ENCODE measurements around the gene FA2H.

FA2H gene

DNA sequence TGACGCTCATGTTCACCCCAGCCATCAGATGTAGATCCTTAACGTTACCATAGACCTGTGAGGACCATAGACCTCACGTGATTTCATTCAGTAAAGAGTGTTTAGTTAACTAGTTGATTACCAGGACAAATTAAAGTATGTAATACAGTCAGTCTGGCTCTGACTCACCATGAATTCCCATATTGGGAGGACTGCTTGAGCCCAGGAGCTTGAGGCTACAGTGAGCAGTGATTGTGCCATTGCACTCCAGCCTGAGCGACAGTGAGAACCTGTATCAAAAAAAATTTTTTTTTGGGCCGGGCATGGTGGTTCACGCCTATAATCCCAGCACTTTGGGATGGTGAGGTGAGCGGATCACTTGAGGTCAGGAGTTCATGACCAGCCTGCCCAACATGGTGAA, 13.5 kb upstream of the FA2H start:
- H3K4me3 ChIP-seq (ENCODE audit: control insufficient read depth, low read depth, low read length): no peak overlapping the region
- TF ChIP-seq CTCF (IDR thresholded peaks at IDR 0.05; ENCODE audit: control insufficient read depth, insufficient read depth, low read depth, low read length, missing control alignments): no peak
- DNase-seq (ENCODE audit: low read depth): no peak

- no peak for DNase-seq (ENCODE audit: low read depth)
- TF ChIP-seq CTCF (IDR thresholded peaks at IDR 0.05; ENCODE audit: control insufficient read depth, insufficient read depth, low read depth, low read length, missing control alignments): no peak
- H3K4me3 ChIP-seq (ENCODE audit: control insufficient read depth, low read depth, low read length): no peak overlapping the region
Observed at GRCh38 chr16:74785031-74785430, 10.4 kb upstream of the FA2H start.

- no peak for TF ChIP-seq CTCF (IDR thresholded peaks at IDR 0.05; ENCODE audit: control insufficient read depth, insufficient read depth, low read depth, low read length, missing control alignments)
Observed at GRCh38 chr16:74778646-74779045, 4.0 kb upstream of the FA2H start.

DNA sequence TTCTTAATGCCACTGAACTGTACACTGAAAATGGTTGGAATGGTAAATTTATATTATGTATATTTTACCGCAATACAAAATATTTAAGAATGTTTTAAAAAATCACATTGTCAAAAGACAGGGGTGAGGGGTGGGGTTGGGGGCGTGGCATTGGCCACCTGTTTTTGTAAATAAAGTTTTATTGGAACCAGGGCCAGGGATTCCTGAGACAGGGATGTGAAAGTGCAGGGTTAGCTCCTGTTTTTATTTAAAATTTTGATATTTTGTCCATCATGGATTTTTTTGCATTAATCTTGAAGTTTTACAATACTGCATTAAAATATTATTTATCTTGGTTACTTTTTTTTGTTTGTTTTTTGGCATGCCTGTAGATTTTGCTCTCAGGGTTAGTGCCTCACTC, 2.3 kb upstream of the FA2H start:
- TF ChIP-seq CTCF (IDR thresholded peaks at IDR 0.05; ENCODE audit: control insufficient read depth, insufficient read depth, low read depth, low read length, missing control alignments): no peak
- DNase-seq (ENCODE audit: low read depth): no peak
- no peak overlapping the region for H3K4me3 ChIP-seq (ENCODE audit: control insufficient read depth, low read depth, low read length)

More at GRCh38 chr16:74778646-74779045, 4.0 kb upstream of the FA2H start:
- no peak for DNase-seq (ENCODE audit: low read depth)
- no peak overlapping the region for H3K4me3 ChIP-seq (ENCODE audit: control insufficient read depth, low read depth, low read length)

GRCh38 chr16:74775255-74775654, 635 bp upstream of the FA2H start:
- no peak overlapping the region for H3K4me3 ChIP-seq (ENCODE audit: control insufficient read depth, low read depth, low read length)
- DNase-seq (ENCODE audit: low read depth): no peak
- no peak for TF ChIP-seq CTCF (IDR thresholded peaks at IDR 0.05; ENCODE audit: control insufficient read depth, insufficient read depth, low read depth, low read length, missing control alignments)

DNA sequence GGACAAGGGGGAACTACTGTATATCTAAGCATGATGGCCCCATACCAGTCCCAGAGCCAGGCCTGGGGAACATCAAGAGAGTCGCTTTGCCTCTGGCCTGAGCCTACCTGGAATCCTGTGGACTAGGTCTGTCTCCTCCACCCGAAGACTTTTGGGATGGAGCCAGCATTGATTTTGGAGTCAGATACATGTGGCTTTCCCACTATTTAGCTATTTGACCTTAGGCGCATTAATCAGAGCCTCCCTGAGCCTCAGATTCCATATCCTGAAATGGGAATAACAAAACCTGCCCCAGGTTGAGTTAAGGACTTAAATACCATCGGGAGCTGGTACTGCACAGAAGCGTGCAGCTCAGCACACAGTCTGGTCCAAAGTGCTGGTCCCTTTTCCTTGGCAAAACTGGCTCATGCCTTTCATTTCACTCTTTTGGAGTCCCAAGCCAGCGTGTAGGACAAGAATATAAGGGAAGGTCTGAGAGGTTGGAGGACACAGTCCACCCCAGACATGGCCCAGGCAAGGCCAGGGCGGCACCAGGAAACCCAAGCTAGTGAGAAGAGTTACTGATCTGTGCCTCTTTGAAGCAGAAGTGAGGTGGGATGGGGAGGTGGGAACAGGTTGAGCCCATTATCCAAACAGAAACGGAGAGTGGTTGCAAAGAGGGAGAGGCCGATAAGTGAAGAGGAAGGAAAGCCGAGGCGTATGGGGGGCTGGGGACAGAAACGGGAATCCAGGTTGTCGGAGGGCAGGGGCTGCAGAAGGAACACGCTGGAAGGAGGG, 986 bp downstream of the FA2H start:
- TF ChIP-seq CTCF (IDR thresholded peaks at IDR 0.05; ENCODE audit: control insufficient read depth, insufficient read depth, low read depth, low read length, missing control alignments): no peak
- no peak for DNase-seq (ENCODE audit: low read depth)
- H3K4me3 ChIP-seq (ENCODE audit: control insufficient read depth, low read depth, low read length): no peak overlapping the region

Data from AG09309 (cell line).